Stimulated activated CD4-positive, alpha-beta T cell treated with anti-CD3 and anti-CD28 coated beads, Interleukin-12 subunit alpha, Interleukin-12 subunit beta, amount 100 ng/mL, for 4 hours (primary cell): ENCODE data around the gene ERFL.
"Not testable (repeated sequence)": the region's sequence is repeated elsewhere in the genome, so short reads cannot be mapped to it uniquely, and the experiment has no call there.

Experiments used
- DNase-seq: peaks from one replicate; pipeline ENCODE4 v3.0.0-alpha.2; 2020

ERFL gene

DNA sequence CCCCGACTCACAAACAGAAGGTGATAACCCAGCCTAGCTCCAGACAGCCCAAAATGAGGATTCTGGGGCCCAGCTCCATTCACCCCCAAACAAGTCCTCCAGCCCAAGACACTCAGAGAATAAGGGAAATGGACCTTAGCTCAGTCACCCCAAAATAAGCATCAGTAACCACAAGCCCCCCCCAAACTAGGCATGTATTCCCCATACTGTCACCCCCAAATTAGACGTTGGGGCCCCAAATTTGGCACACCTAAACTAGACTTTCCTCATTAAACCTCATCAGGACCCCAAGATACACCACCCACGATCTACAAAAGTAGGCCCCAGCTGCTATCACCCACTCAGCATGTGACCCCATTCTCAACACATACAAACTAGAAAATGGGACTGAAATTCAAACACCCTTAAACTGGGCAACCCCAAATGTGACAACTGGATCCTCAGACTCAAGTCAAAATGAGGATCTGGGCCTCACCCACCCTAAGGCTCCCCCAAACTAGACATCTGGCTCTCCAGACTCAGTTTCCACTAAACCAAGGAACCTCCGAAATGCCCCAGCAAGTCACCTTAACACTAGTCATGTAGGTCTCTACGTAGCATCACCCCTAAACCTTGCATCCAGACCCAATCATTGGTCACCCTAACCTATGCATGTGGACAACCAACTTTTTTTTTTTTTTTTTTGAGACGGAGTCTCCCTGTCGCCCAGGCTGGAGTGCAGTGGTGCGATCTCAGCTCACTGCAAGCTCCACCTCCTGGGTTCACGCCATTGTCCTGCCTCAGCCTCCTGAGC, 13.4 kb upstream of the ERFL start:
- DNase-seq, result no peak

DNA sequence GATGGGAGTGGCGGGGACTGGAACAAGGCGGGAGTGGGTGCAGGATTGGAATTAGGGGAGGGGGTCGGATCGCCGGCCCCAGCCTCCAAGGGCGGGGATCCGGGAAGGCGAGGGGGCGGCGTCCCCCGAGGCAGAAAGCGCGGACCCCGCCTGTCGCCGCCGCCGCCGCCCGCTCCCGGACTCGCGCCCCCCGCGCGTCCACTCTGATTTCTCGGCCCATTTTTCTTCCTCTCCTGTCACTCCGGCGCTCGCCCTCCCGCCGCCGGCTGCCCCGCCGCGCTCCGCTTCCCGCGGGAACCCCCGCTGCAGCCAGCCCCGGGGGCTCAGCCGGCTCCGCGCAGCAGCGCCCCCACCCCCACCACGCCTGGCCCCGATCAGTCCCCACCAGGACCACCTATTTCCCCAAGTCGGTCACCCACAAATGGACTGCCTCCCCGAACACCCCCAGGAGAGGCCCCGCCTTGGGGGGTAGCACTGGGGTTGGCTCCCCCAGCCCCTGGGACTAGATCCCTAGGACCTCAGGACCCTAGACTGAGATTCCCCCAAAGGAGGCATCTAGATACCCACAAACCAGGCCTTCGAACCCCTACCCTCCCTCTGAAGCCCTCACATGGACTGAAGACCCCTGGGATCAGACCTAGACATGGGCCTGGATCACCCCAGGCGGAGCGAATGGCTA, 12.6 kb upstream of the ERFL start:
- DNase-seq, result no peak

DNA sequence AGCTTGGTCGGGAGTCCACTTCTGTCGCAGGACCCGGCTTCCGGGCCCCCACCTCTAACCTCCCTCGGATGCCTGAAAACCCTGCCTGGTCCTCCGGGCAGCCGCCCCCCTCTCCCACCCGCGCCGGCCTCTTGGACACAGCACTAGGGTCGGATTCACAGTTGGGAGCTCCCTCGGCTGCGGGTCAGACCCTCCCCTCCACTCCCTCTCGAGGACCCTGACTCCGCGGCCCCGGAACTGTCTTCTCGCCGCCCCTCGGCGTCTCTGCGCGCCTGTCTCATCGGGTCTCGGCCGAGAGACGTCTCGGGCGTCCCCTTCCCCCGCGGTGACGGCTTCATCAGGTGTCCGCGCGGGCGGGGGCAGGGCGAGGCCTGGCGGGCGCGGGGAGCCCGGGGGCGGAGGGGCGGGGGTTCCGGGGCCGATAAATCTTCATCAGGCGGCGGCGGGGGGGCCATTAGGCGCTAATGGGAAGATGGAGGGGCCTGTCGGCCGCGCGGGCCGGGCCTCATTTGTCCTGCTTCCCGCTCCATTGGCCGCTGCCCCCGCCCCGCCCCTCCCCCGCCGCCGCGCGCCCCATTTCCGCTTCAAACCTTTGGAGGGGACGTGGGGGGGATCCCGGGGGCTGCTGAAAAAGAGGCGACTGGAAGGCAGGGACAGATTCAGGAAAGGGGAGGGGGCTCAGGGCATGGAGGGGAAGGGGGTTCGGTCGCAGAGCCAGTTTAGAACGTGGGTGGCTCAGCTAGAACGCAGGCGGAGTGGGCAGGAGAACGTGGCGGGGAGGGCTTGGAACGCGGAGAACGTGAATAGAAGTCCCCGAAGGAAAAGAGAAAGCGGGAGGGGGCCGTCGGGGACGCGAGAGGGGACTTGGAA, 11.8 kb upstream of the ERFL start:
- DNase-seq, result peak; percentile 44

DNA sequence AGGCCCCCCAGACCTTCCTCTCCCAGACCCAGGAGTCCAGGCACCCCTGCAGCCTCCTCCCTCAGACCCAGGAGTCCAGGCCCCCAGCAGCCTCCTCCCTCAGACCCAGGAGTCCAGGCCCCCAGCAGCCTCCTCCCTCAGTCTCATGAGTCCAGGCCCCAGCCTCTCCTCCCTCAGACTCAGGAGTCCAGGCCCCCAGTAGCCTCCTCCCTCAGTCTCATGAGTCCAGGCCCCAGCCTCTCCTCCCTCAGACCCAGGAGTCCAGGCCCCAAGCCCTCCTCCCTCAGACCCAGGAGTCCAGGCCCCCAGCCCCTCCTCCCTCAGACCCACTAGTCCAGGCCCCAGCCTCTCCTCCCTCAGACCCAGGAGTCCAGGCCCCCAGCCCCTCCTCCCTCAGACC, 11.0 kb upstream of the ERFL start:
- DNase-seq, result not testable (repeated sequence)

DNA sequence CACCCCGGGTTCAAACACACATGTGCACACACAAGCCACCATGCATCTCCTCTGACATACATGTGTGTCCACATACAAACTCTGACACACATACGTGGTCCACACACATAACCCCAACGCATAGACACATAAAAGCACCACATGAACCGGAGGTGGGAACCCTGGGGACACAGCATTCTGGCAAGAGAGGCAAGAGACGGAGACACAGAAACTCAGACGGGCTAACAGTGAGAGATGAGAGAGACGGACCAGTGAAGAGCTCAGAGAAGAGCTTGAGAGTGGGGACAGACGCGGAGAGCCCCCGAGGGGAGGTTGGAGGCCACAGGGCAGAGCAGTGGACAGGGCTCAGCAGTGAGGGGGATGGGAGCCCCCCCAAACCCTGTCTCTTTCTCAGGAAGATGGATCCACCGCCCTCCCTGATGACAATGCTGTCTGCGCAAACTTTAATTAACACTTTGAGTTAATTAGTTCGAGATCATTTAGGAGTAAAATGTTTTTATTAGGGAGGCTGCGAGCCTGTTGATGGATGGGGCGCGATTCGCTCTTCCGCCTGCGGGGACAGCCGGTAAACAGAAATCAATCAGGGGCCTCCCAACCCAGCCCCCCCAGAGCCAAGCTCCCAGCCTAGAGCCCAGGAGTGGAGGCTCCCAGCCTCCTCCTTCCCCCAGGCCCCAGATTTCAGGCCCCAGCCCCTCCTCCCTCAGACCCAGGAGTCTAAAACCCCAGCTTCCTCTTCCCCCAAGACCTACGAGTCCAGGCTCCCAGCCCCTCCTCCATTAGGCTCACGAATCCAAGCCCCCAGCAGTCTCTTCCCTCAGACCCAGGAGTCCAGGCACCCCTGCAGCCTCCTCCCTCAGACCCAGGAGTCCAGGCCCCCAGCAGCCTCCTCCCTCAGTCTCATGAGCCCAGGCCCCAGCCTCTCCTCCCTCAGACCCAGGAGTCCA, 9.5 kb upstream of the ERFL start:
- no peak for DNase-seq

DNA sequence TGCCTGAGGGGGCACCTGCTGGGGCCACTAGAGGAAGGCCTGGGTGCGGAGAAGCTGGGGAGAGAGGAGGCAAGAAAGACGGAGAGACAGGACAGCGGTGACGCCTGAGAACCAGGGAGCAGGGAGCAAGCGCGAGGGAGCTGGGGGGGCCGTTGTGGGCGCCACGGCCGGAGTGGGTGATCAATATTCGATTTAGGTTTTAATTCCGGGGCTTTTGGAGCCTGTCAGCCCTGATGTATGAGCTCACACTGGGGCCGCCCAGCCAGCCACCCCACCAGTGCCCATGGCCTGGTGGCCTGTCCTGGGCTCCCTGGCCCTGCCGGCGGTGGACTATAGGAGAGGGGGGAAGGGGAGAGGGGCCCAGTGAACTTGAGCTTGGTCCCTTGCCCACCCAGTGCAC, 8.7 kb upstream of the ERFL start:
- DNase-seq, result no peak

DNA sequence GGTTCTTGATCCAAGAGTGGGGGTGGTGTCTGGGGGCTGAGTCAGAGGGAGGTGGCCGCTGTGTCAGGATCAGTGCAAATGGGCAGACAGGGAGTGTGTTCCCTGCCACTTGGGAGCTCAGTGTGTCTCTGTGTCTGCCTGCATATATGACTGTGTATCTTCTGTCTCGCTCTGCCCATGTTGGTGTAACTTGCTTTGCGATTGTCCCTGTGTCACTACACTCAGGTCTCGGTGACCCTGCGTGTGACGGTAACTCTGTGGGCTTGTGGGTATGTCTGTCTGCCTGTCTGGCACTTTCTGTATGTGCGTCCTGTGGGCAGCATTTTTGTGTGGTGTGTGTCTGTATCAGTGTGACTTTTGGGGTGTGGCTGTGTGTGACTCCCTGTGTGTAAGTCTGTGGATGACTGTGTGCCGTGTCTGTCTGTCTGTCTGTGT, 8.2 kb upstream of the ERFL start:
- no peak for DNase-seq

DNA sequence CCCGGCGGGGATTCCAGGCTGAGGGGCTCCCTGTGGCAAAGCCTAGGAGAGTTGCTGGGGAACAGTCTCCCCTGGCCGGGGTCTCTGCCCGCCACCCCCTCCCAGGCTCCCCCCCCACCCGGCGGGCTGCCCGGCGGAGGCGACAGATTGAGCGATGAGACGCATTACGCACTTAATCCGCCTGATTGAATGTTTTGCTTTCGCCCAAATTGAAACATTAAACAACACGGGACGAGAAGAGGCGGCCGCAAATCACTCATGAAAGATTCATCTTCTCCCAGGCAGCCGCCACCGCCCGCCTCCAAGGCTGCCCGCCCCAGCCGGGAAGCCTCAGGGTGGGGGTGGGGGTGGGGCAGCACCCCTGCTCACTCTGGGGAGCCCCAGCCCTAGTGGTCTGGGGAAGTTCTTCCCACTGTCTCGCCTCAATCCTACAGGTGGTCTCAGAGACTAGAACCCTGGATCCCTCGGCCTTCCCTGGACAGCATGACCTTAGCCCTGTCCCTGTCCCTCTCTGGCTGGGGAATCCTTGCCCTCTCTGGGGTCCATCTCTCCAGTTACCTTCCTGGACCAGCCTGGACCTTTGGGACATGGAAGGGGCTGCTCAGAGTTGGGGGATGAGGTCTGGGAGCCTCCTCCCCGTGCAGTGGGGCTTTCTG, 7.6 kb upstream of the ERFL start:
- no peak for DNase-seq

DNA sequence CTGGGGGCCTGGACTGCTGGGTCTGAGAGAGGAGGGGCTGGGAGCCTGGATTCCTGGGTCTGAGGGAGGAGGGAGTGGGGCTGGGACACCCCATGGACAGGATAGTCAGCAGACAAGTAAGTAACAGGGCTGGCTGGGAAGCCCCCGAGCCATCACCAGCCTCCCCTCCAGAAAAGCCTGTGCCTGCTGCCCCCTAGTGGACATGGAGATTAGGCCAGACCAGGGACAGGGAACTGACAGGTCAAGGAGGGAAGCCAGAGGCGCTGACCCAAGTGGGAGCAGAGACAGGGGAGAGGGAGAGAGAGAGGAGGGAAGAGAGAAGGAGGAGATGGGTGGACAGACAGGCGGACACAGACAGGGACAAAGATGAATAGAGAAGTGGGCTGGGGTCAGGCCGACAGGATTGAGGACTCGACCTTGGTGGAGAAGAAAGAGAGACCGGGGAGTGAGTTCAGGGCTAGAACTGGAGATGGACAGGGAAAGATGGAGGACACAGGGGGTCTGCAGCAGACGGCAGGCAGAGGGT, 6.7 kb upstream of the ERFL start:
- peak; percentile 73 for DNase-seq

DNA sequence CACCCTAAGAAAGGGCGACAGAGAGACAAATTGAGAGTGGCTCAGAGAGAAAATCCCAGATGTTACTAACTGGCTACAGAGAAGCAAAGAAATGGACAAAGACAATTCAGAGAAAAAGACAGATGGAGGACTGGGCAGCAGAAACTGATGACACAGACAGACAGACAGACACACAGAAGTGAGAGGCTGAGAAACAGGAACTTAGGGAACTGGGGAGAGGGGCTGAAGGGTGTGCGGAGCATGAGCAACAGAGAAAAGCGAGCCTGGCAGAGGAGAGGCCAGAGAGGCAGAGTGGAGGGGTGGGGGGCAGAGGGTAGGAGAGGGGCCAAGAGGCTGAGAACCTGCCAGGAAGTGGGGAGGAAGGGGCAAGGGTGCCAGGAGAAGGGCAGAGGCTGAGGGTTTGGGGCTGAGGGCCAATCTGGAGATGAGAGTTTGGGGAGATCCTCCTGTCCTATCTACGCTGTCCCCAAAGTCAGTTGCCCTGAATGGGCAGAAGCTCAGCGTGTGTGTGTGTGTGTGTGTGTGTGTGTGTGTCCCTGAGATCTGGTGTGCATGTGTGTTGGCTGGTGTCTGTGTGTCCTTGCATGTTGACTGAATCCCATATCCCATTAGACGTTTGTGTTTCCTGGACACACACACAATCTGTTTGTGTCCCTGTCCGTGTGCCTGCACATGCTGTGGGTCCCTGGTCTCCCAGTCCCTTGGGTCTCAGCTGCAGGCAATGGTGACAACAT, 5.6 kb upstream of the ERFL start:
- DNase-seq, result no peak

DNA sequence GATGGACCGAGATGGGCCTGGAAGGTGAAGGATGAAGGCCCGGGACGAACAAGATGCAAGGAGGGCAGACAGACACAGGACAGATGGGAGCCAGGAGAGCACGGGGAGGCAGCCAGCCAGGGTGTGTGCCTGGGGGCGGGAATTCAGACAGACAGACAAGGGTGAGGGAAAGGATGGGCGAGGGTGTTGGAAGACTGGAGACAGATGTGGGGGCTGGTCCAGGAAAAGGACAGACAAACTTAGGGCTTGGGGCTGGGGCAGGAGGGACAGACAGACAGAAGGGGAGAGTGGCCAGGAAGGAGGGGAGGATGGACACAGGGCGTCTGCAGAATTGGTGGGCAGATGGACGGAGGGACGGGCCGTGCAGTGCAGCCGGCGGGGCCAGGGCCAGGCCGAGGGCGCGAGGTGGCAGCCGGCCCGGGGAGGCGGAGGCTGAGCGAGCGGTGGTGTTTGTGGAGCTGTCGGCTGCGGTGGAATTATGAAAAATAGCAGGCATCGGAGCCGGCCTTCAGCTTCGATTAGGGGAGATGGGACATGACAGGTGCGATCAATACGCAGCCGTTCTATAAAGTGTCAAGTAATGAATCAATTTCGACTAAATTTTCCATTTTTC, 4.6 kb upstream of the ERFL start:
- no peak for DNase-seq

DNA sequence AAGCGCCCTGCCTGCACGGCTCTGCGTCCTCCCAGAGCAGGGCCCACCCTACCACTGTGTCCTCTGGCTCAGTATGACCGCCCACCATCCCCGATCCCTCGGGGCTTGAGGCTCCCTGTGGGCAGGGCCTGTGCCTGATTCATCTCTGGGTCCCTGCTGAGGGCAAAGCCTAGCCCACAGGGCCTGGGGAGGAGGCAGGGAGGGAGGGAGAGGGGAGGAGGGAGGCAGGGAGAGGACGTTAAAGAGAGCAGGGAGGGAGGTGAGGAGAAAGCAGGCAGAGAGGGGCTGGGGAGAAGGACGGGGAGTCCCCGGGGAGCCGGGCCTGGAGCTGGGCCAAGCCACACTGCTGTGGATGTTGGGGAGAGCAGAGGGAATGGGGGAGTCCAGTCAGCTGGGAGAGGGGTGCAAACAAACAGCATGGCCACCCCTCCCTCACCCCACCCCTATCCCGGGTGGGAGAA, 4.0 kb upstream of the ERFL start:
- no peak for DNase-seq

DNA sequence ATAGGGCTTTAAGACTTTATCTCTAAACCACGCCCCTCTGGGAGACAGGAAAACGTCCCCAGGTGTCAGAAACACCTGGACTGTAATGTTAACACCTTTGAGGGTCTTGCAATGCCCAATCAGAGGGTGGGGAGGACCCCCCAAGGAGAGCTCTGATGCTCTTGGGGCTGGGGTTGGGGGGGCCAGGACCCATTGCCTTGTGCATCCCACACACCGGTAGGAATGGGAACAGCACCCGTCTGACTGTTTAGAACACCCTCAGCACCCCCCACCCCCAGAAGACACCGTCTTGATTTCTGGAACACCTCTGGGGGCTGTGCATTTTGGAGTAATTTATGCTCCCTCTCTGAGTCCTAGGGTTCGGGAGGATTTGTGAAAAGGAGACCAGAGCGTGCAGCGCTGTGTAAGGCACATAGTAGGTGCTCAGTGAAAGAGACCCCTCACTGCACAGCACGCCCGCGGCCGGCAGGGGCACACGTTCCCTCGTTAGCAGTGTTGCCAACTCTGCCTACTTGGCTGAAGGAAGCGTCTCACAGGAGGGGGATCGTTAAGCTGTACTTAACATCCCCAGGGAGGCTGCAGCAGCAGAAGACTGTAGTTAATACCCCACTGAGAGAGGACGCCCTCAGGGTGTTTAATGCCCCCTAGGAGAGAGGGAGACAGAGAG, 2.8 kb upstream of the ERFL start:
- DNase-seq, result no peak

DNA sequence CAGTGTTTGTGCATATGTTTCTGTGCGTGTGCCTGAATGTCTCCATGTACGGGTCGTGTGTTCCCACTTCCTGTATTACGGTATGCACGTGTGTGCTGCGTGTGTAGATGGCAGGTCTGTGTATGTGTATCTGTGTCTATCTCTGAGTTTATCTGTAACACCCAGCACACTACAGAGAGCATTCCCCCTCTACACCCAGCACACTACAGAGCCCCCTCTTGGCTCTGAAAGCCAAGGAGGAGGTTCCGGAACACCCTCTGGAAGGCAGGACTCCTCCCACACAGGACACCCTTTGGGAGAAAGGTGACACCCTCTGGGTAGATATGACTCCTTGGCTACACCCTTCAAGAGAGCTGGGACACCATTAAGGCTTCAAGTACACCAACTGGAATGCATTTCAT, 2.1 kb upstream of the ERFL start:
- DNase-seq, result no peak

DNA sequence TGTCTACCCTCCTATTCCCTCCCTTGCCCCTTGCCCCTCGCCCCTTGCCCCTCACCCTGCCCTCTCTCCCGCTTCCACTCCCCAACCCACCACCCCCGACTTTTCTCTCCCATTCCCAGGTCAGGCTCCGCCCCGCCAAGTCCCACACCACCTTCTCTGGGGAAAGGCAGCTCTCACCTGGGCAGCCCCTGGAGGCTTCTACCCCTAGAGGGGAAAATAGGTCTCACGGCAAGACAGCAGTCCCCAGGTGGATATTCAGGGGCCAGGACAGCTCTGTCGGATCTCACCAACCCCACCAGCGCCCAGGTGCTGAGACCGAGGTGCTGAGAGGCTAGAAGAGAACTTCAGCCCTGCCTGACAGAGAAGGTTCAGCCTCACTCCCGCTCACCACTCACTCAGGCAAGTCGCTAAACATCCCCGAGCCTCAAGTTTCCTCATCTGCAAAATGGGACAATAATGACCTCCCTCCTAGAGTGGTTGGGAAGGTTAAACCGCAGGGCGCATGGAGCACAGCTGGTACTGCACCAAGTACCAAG, 1.4 kb upstream of the ERFL start:
- DNase-seq, result no peak

DNA sequence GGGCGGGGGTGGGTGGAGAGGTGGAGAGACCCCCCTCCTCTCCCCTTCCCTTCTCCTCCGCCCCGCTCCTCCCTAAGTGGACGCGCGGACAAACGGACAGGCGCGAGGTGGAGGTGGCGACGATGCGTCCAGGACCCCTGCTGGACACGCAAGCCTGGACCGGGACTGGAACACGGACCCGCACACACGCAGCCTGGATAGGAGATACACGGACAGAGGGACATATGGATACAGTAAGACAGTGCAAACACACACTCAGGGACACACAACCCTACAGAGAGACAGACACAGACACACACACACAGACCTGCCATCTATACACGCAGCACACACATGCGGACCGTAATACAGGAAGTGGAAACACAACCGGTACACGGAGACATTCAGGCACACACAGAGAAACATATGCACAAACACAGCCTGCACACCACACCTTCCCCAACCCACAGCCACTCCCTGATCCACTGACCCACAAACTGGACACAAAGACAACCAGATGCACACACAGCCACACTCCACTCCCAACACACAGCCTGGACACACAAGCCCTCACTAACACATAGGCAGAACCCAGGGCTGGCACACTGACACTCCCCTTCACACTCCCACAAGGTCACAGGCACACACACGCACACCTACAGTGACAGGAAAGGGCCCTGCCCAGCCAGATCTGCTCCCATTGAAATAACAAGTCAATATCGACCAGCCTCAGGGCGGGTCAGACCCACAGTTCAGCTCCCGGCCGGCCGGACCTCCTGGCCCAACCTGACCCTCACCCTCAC, 696 bp upstream of the ERFL start:
- DNase-seq, result no peak

DNA sequence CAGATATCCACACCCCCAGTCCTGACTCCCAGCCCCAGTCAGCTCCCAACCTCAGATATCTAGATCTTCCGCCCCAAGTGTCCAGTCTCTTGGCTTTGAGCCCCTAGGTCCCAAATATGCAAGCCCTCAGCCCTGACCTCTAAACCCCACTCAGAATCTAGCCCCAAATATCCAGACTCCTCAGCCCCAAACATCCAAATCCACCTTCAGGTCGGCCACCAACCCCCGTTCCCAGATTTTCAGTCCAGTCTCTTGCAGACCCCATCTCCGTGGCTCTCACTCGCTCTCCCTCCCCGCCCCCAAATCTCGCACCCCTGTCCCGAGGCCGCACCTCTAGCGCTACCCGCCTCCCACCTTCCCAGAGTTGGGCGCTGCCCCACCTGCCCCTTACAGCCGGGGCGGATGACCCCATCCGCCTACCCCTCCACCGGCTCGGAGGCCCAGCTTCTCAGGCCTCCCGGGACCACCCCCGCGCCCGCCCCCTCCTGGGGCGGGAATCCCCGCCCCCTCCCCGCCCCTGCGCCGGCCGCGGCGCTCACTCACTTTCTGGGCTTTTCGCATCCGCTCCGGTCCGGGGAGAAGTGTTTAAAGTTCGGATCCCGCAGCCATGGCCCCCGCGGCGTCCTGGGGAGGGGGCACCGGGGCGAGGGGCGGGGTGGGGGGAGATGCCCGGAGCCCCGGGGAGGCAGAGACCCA, 604 bp downstream of the ERFL start:
- DNase-seq, result no peak
